ENCODE results near the gene CDH23. TPM values are rescaled to one million over a fixed set of nuclear protein-coding genes. Genes with fewer than 3 reads are reported as not detected.

The CDH23 gene
- total RNA-seq, 4 donors from 2014 or later, result 13.8 to 20.1 (median 17.3) TPM

DNA sequence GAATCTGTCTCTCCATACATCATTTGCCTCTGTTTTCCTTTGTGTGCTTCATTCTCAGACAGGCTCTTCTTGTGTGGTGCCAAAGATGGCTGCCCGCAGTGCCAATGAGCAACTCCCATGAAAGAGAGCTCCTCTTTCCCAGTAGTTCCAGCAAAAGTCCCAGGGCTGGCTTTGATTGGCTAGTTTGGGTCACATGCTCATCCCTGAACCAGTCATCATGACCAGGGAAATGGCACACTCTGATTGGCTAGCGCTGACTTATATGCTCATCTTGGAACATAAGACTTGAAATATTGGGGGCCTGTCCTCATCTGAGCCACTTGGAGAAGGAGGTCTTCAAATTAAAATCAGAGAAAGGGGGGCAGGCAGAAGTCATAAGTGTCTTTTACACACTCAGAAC is 112.7 kb downstream of the CDH23 start:
- TF ChIP-seq, protein P1, sequence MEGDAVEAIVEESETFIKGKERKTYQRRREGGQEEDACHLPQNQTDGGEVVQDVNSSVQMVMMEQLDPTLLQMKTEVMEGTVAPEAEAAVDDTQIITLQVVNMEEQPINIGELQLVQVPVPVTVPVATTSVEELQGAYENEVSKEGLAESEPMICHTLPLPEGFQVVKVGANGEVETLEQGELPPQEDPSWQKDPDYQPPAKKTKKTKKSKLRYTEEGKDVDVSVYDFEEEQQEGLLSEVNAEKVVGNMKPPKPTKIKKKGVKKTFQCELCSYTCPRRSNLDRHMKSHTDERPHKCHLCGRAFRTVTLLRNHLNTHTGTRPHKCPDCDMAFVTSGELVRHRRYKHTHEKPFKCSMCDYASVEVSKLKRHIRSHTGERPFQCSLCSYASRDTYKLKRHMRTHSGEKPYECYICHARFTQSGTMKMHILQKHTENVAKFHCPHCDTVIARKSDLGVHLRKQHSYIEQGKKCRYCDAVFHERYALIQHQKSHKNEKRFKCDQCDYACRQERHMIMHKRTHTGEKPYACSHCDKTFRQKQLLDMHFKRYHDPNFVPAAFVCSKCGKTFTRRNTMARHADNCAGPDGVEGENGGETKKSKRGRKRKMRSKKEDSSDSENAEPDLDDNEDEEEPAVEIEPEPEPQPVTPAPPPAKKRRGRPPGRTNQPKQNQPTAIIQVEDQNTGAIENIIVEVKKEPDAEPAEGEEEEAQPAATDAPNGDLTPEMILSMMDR (IDR thresholded peaks at IDR 0.05), result no peak
- TF ChIP-seq EP300 (IDR thresholded peaks at IDR 0.05) (no peak), POLR2A (IDR thresholded peaks at IDR 0.05) (no peak)
- Histone ChIP-seq H3K27ac (no peak overlapping the region), H3K4me3 (no peak overlapping the region), H3K36me3 (no peaks in the 10 kb centered on the region), H3K4me1 (peaks cover 0 to 3% (median 0%) of the 10 kb centered on the region in 4 donors), H3K27me3 (no peaks in the 10 kb centered on the region), H3K9me3 (no peaks in the 10 kb centered on the region)
- no peak for DNase-seq (ENCODE audit: low spot score in 2 of 2)
- 50 to 75% methylated on average over 2 of the region's 2 CpGs for WGBS, 2 donors

DNA sequence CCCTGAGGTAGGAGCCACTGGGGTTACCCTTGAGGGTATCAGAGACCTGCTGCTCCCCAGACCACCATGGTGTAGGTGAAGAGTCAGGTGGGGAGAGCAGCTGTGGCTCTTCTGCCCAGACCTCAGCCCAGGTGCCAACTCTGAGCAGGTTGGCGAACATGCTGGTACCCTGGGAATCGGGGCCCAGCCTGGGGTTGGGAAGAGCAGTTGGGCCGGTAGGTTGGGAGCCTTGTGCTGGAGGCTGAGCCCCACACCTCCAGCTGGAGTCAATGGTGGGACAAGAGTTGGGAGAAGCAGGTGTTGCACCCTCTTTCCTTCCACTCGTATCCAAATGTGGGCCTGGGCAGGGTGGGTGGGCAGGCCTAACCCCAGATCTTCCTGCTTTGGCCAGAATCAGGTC is 114.5 kb downstream of the CDH23 start:
- Histone ChIP-seq H3K4me1 (no peaks in the 10 kb centered on the region), H3K9me3 (no peaks in the 10 kb centered on the region), H3K36me3 (no peaks in the 10 kb centered on the region), H3K27ac (no peak overlapping the region), H3K4me3 (no peak overlapping the region), H3K27me3 (no peaks in the 10 kb centered on the region)
- DNase-seq (ENCODE audit: low spot score in 2 of 2), result no peak
- TF ChIP-seq POLR2A (IDR thresholded peaks at IDR 0.05) (no peak), EP300 (IDR thresholded peaks at IDR 0.05) (no peak)
- TF ChIP-seq, protein P1 (IDR thresholded peaks at IDR 0.05), result no peak
- 88 to 98% methylated on average over 3 to 4 of the region's 4 CpGs for WGBS, 2 donors

DNA sequence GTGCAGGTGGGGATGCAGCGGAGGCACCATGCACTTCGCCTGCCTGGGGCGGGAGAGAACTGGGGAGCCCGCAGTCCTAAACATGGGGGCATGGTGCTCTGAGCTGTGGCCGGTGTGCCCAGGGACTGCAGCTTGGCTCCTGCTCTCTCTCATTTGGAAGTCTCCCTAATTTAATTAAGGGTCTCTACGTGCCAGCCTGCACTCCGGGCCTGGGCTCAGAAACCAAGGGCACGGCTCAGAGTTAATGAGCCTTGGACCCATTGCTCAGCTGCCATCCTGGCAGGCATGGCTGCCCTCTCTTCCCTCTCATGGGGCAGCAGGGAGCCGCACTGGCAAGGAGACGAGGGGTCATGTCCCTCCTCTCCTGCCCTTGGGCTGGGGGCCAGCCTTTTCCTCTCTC is 115.6 kb downstream of the CDH23 start:
- Histone ChIP-seq H3K27me3 (no peaks in the 10 kb centered on the region), H3K4me3 (no peak overlapping the region), H3K27ac (no peak overlapping the region), H3K9me3 (no peaks in the 10 kb centered on the region), H3K36me3 (no peaks in the 10 kb centered on the region), H3K4me1 (no peaks in the 10 kb centered on the region)
- 86 to 95% methylated on average over 8 to 10 of the region's 10 CpGs for WGBS, 2 donors
- DNase-seq (ENCODE audit: low spot score in 2 of 2), result no peak
- TF ChIP-seq EP300 (IDR thresholded peaks at IDR 0.05) (no peak), POLR2A (IDR thresholded peaks at IDR 0.05) (no peak)
- TF ChIP-seq, protein P1 (IDR thresholded peaks at IDR 0.05), result no peak

DNA sequence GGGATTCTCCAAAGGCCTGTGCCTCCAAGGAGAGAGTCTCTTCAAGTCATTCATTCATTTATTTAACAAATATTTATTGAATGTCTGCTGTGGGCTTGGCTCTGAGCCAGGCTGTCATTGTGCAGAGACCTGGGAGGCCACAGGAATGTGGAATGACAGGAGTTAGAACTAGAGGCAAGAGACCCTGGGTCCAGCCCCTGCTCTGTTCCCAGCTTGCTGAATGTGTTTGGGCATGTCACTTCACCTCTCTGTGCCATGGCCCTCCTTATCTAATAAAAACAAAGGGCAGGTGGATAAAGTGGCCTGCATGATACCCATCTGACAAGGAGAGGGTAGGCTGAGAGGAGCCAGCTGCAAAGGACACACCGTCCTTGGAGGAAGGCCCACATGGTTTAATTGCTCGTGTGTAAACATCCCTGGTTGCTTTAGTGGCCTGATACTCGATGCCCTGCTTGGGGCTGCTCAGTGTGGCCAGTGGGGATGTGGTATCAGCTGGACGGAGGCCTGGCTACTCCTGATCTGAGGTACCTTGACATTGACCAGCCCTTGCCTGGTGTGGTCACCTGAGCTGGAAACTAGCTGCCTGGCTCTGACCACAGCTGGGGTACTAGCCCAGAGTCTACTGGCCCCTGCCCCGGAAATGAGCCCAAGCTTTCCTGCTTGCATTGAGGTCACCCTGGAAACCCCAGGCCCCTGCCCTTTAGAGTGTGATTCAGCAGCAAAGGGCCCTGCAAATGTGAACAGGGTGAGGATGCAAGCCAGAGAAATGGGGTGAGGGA is 116.2 kb downstream of the CDH23 start:
- Histone ChIP-seq H3K9me3 (no peaks in the 10 kb centered on the region), H3K4me1 (no peaks in the 10 kb centered on the region), H3K27me3 (no peaks in the 10 kb centered on the region), H3K4me3 (no peak overlapping the region), H3K27ac (no peak overlapping the region), H3K36me3 (no peaks in the 10 kb centered on the region)
- 74 to 89% methylated on average over 5 of the region's 5 CpGs for WGBS, 2 donors
- DNase-seq (ENCODE audit: low spot score in 2 of 2), result no peak
- no peak for TF ChIP-seq EP300 (IDR thresholded peaks at IDR 0.05)
- TF ChIP-seq POLR2A (IDR thresholded peaks at IDR 0.05), result no peak
- TF ChIP-seq, protein P1 (IDR thresholded peaks at IDR 0.05), result no peak

DNA sequence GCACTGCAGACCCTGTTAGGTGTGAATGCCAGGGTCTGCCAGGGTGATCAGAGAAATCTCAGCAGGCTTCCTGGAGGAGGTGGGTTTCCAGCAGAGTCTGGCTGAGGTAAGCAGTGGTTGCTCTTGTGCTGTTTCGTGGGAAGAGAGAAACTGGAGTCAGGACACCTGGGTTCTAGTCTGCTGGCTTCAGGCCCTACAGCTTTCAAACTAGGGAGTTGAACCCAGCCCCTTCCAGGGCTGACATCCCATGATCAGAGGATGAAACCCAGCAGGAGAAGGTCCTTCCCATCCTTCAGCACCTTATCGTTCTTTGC is 116.8 kb downstream of the CDH23 start:
- no peak for DNase-seq (ENCODE audit: low spot score in 2 of 2)
- Histone ChIP-seq H3K27me3 (no peaks in the 10 kb centered on the region), H3K9me3 (no peaks in the 10 kb centered on the region), H3K4me1 (no peaks in the 10 kb centered on the region), H3K27ac (no peak overlapping the region), H3K4me3 (no peak overlapping the region), H3K36me3 (no peaks in the 10 kb centered on the region)
- TF ChIP-seq EP300 (IDR thresholded peaks at IDR 0.05) (no peak), POLR2A (IDR thresholded peaks at IDR 0.05) (no peak)
- TF ChIP-seq, protein P1 (IDR thresholded peaks at IDR 0.05), result no peak
- WGBS, 2 donors, result 86 to 96% methylated on average over 2 of the region's 2 CpGs
